A549 (cell line): ENCODE data around the gene PTPRE. TPM values are rescaled to one million over a fixed set of nuclear protein-coding genes. Genes with fewer than 3 reads are reported as not detected.
A peak's percentile ranks its signal among the peaks of the same experiment; 100 is the strongest.

Experiments used
- ATAC-seq, 2 experiments: fragments of 200-7000 bp in 1 of 2; fragments of >200 bp in 1 of 2; cut with Nextera tagmentation in 1 of 2; cut with Tn5 transposase in 1 of 2; 3 replicates each; pipeline versions ENCODE4 v1.8.0 to v1.9.1; 2018 to 2020; ENCODE audit warnings: mild to moderate bottlenecking in 1 of 2, moderate library complexity in 1 of 2
- CTCF ChIA-PET: fragments of 300-600 bp; sonication (Branson Sonifier 250); formaldehyde crosslinking; extraction: SDS; loops from one replicate; lab custom pipeline; 2021; ENCODE audit warnings: antibody characterized with exemption, inconsistent platforms; lab: Yijun Ruan, JAX
- POLR2A ChIA-PET: fragments of 350-600 bp; formaldehyde crosslinking; extraction: SDS; loops from one replicate; lab custom pipeline; 2021; ENCODE audit warnings: antibody characterized with exemption, inconsistent platforms; lab: Yijun Ruan, JAX
- DNase-seq, 2 experiments: peaks; one replicate each; pipeline versions ENCODE4 v3.0.0 to v3.0.0-alpha.2; 2011 to 2016; ENCODE audit warnings: low read depth in 1 of 2, low spot score in 1 of 2
- FAIRE-seq: peaks from 2 replicates; lab custom pipeline; 2011; peaks lifted over from hg19 to GRCh38; lab: Jason Lieb, UNC
- H3K27ac ChIP-seq, 2 experiments: fragments of >200 bp; sonication (Bioruptor Twin); formaldehyde crosslinking; 3 replicates each; pipeline ENCODE4 v1.5.1; 2016 to 2017
- H3K4me1 ChIP-seq: fragments of >200 bp; sonication (Bioruptor Twin); formaldehyde crosslinking; 3 replicates; pipeline ENCODE4 v1.6.1; 2016
- H3K4me2 ChIP-seq: fragments of >200 bp; sonication (Bioruptor Twin); formaldehyde crosslinking; 3 replicates; pipeline ENCODE4 v1.6.1; 2016
- H3K4me3 ChIP-seq: fragments of >200 bp; sonication (Bioruptor Twin); formaldehyde crosslinking; 3 replicates; pipeline ENCODE4 v1.5.1; 2016
- H3K9me3 ChIP-seq: fragments of >200 bp; sonication (Bioruptor Twin); formaldehyde crosslinking; 3 replicates; pipeline ENCODE4 v1.6.1; 2016
- CBX2 ChIP-seq: fragments of 200-600 bp; sonication (generic); IDR thresholded peaks from 2 replicates; pipeline ENCODE4 v1.6.1; 2016; ENCODE audit warnings: low read depth, mild to moderate bottlenecking, borderline replicate concordance
- CBX8 ChIP-seq: fragments of 200-600 bp; sonication (generic); IDR thresholded peaks from 2 replicates; pipeline ENCODE4 v1.6.1; 2016
- CEBPB ChIP-seq, 2 experiments: fragments of >200 bp in 1 of 2; sonication (Bioruptor Twin) in 1 of 2; formaldehyde crosslinking in 1 of 2; IDR thresholded peaks; 2 replicates each; pipeline ENCODE4 v1.6.1; 2012 to 2016
- CTCF ChIP-seq: fragments of >200 bp; sonication (Bioruptor Twin); formaldehyde crosslinking; IDR thresholded peaks from 3 replicates; pipeline ENCODE4 v1.5.1; 2016
- EHF ChIP-seq: fragments of 250-450 bp; sonication (Bioruptor Pico); IDR thresholded peaks from 2 replicates; pipeline ENCODE4 v1.5.0; 2020; ENCODE audit warnings: mild to moderate bottlenecking
- EP300 ChIP-seq, 2 experiments: fragments of >200 bp; sonication (Bioruptor Twin); formaldehyde crosslinking; IDR thresholded peaks; 2 replicates in 1 of 2; 3 replicates in 1 of 2; pipeline ENCODE4 v1.6.1; 2016 to 2017
- FOSB ChIP-seq: fragments of 250-450 bp; sonication (Bioruptor Pico); IDR thresholded peaks from 2 replicates; pipeline ENCODE4 v1.5.0; 2020; ENCODE audit warnings: mild to moderate bottlenecking, moderate library complexity
- FOSL2 ChIP-seq, 2 experiments: fragments of 450-650 bp in 1 of 2; fragments of >200 bp in 1 of 2; sonication (Bioruptor Twin) in 1 of 2; formaldehyde crosslinking; IDR thresholded peaks; 2 replicates each; pipeline versions ENCODE4 v1.5.0 to v1.6.1; 2016 to 2020; ENCODE audit warnings: mild to moderate bottlenecking in 1 of 2, moderate library complexity in 1 of 2
- FOXS1 ChIP-seq: fragments of 250-450 bp; sonication (Bioruptor Pico); IDR thresholded peaks from 2 replicates; pipeline ENCODE4 v1.5.0; 2020; ENCODE audit warnings: mild to moderate bottlenecking, moderate library complexity
- HDAC2 ChIP-seq: fragments of 200-600 bp; sonication (generic); IDR thresholded peaks from 2 replicates; pipeline ENCODE4 v1.6.1; 2016
- HES2 ChIP-seq: fragments of >200 bp; sonication (Bioruptor Twin); formaldehyde crosslinking; IDR thresholded peaks from 2 replicates; pipeline ENCODE4 v1.6.1; 2016
- HEYL ChIP-seq: fragments of 250-450 bp; sonication (Bioruptor Pico); IDR thresholded peaks from 2 replicates; pipeline ENCODE4 v1.8.0; 2021; ENCODE audit warnings: mild to moderate bottlenecking, moderate library complexity
- HMGXB4 ChIP-seq: fragments of 250-450 bp; sonication (Bioruptor Pico); IDR thresholded peaks from 2 replicates; pipeline ENCODE4 v1.5.0; 2021; ENCODE audit warnings: mild to moderate bottlenecking, moderate library complexity, borderline replicate concordance
- HOXA7 ChIP-seq: fragments of 250-450 bp; sonication (Bioruptor Pico); IDR thresholded peaks from 2 replicates; pipeline ENCODE4 v1.5.0; 2020; ENCODE audit warnings: mild to moderate bottlenecking, moderate library complexity
- HOXB5 ChIP-seq: fragments of 250-450 bp; sonication (Bioruptor Pico); IDR thresholded peaks from 2 replicates; pipeline ENCODE4 v1.5.0; 2020; ENCODE audit warnings: mild to moderate bottlenecking, moderate library complexity
- JUNB ChIP-seq: fragments of >200 bp; sonication (Bioruptor Twin); formaldehyde crosslinking; IDR thresholded peaks from 2 replicates; pipeline ENCODE4 v1.6.1; 2016
- MAX ChIP-seq: IDR thresholded peaks from 2 replicates; pipeline ENCODE4 v1.6.1; 2012
- MYC ChIP-seq: IDR thresholded peaks from 2 replicates; pipeline ENCODE4 v1.6.1; 2012; ENCODE audit warnings: mild to moderate bottlenecking, inconsistent platforms, low read length, improper control_type of control experiment, borderline replicate concordance
- NFE2L2 ChIP-seq: fragments of 150-350 bp; conservative IDR thresholded peaks from 2 replicates; pipeline ENCODE4 v1.6.1; 2014; ENCODE audit warnings: low read length
- NPAS2 ChIP-seq: fragments of 250-450 bp; sonication (Bioruptor Pico); IDR thresholded peaks from 2 replicates; pipeline ENCODE4 v1.8.0; 2022; ENCODE audit warnings: mild to moderate bottlenecking, moderate library complexity, borderline replicate concordance
- NR3C1 ChIP-seq: fragments of >200 bp; sonication (Bioruptor Twin); formaldehyde crosslinking; IDR thresholded peaks from 3 replicates; pipeline ENCODE4 v1.6.1; 2017
- PHF8 ChIP-seq: fragments of 200-600 bp; sonication (generic); IDR thresholded peaks from 2 replicates; pipeline ENCODE4 v1.6.1; 2016; ENCODE audit warnings: low read depth, mild to moderate bottlenecking, antibody characterized with exemption, moderate library complexity, borderline replicate concordance
- POLR2A ChIP-seq: IDR thresholded peaks from 2 replicates; pipeline ENCODE4 v1.6.1; 2012; ENCODE audit warnings: mild to moderate bottlenecking, low read length
- RARB ChIP-seq: fragments of 250-450 bp; sonication (Bioruptor Pico); IDR thresholded peaks from 2 replicates; pipeline ENCODE4 v1.8.0; 2021; ENCODE audit warnings: mild to moderate bottlenecking, moderate library complexity
- RCOR1 ChIP-seq: fragments of 150-350 bp; IDR thresholded peaks from 2 replicates; pipeline ENCODE4 v1.6.1; 2014; ENCODE audit warnings: antibody characterized with exemption, low read length, low read depth
- RFX5 ChIP-seq: fragments of 450-650 bp; IDR thresholded peaks from 2 replicates; pipeline ENCODE4 v1.7.1; 2014; ENCODE audit warnings: antibody characterized with exemption, mild to moderate bottlenecking, moderate library complexity
- TP53 ChIP-seq: fragments of 250-450 bp; sonication (Bioruptor Pico); IDR thresholded peaks from 2 replicates; pipeline ENCODE4 v1.5.0; 2021; ENCODE audit warnings: mild to moderate bottlenecking, moderate library complexity
- ZFP36 ChIP-seq: fragments of 450-650 bp; IDR thresholded peaks from 2 replicates; pipeline ENCODE4 v1.6.1; 2014; ENCODE audit warnings: borderline replicate concordance; ENCODE audit not compliant: partially characterized antibody
- ZSCAN20 ChIP-seq: fragments of 250-450 bp; sonication (Bioruptor Pico); IDR thresholded peaks from 2 replicates; pipeline ENCODE4 v1.8.0; 2022; ENCODE audit warnings: mild to moderate bottlenecking, moderate library complexity
- WGBS: methylation state at CpG from one replicate; pipeline ENCODE4 v1.1.6; 2017; ENCODE audit errors: missing lambda C conversion rate; 5-methylcytosine and 5-hydroxymethylcytosine counted together
- polyA plus RNA-seq, 4 experiments: library from polyadenylated mRNA; depleted of rRNA in 3 of 4; stranded (reverse); fragments of >200 nt; fragmentation: RNase III in 1 of 4; extraction: RNeasy Plus Mini Kit Qiagen cat#74134 plus additional on column Dnase treatment in 1 of 4; gene quantifications; 2 replicates in 3 of 4; 3 replicates in 1 of 4; pipeline ENCODE4 v1.2.3, GENCODE V29; 2011 to 2017

PTPRE gene
- polyA plus RNA-seq, 2 of the 4 experiments (the other 2 are of a cell fraction) = 0.31 to 1.5 TPM

GRCh38 chr10:127922675-127923366 is 15.9 kb downstream of the PTPRE start:
- WGBS = 56% methylated on average over 10 of the region's 12 CpGs
- ChIA-PET CTCF (interaction anchor here (0.7 to 5.3 kb wide), 4 partner anchors 15 to 249 kb away, joined by 3 to 33 read pairs (median 4); partner anchors contain the start of gene PTPRE), POLR2A (no interaction called here)
- no peak for FAIRE-seq
- TF ChIP-seq HES2 = no peak
- no peak for TF ChIP-seq EHF (CRISPR knock-in tag)
- no peak for TF ChIP-seq HDAC2
- no peak for TF ChIP-seq TP53 (CRISPR knock-in tag)
- no peak for TF ChIP-seq MYC
- TF ChIP-seq RFX5 = no peak
- TF ChIP-seq HOXA7 (CRISPR knock-in tag) = no peak
- no peak for TF ChIP-seq PHF8
- no peak for TF ChIP-seq FOXS1 (CRISPR knock-in tag)
- 0 out of 5 replicates have a peak, but pooled peaks of 1 of the 2 experiments have one; percentile 18 for TF ChIP-seq EP300 (IDR thresholded peaks at IDR 0.05)
- 0 out of 2 replicates have a peak, but pooled peaks have one; percentile 19 for TF ChIP-seq MAX
- no peak for TF ChIP-seq RCOR1
- TF ChIP-seq HOXB5 (CRISPR knock-in tag) = no peak
- TF ChIP-seq CBX2 = no peak
- no peak for TF ChIP-seq NFE2L2
- peak; percentile 23; the same call in 1 of the 2 replicates for TF ChIP-seq FOSL2 (IDR thresholded peaks at IDR 0.05)
- TF ChIP-seq FOSL2 (CRISPR knock-in tag; IDR thresholded peaks at IDR 0.05) = peak; percentile 39; the same call in 1 of the 2 replicates
- no peak for TF ChIP-seq NR3C1
- TF ChIP-seq CBX8 = no peak
- TF ChIP-seq POLR2A = no peak
- no peak for TF ChIP-seq NPAS2 (CRISPR knock-in tag)
- no peak for TF ChIP-seq ZFP36
- no peak for TF ChIP-seq CTCF
- TF ChIP-seq HMGXB4 (CRISPR knock-in tag) = no peak
- 0 out of 2 replicates have a peak, but pooled peaks have one; percentile 19 for TF ChIP-seq JUNB
- TF ChIP-seq CEBPB (IDR thresholded peaks at IDR 0.05) = peak; percentile 45 to 68; a peak in 3 of 4 replicates
- TF ChIP-seq HEYL (CRISPR knock-in tag) = no peak
- TF ChIP-seq ZSCAN20 (CRISPR knock-in tag) = no peak
- TF ChIP-seq FOSB = no peak
- no peak for TF ChIP-seq RARB (CRISPR knock-in tag)
- peaks cover 22% of the 10 kb centered on the region for H3K4me1 ChIP-seq
- H3K4me3 ChIP-seq = no peak overlapping the region
- peak; percentile 89 to 92 for ATAC-seq
- peak overlapping the region; percentile 65 to 82 for H3K27ac ChIP-seq
- H3K4me2 ChIP-seq = peak overlapping the region; percentile 46
- H3K9me3 ChIP-seq = no peaks in the 10 kb centered on the region
- peak; percentile 58 to 60 for DNase-seq
